IMR-90 (cell line): Measurements from ENCODE around the gene PSMC4. TPM values are rescaled to one million over a fixed set of nuclear protein-coding genes. Genes with fewer than 3 reads are reported as not detected.

ENCODE experiments used
- ATAC-seq: fragments of 200-7000 bp; cut with Tn5 transposase; 2 replicates; pipeline ENCODE4 v1.9.1; 2020; ENCODE audit warnings: low read depth, mild to moderate bottlenecking, moderate library complexity
- BruUV-seq: library from RNA; stranded (reverse); fragments of 400-500 nt; replicated peaks from 2 replicates; lab custom pipeline; 2021; lab: Mats Ljungman, UMichigan
- CTCF ChIA-PET: fragments of 300-600 bp; formaldehyde crosslinking; extraction: SDS; loops from one replicate; lab custom pipeline; 2021; ENCODE audit warnings: antibody characterized with exemption; lab: Yijun Ruan, JAX
- POLR2A ChIA-PET: fragments of 300-600 bp; sonication (Branson Sonifier 250); formaldehyde crosslinking; loops from one replicate; lab custom pipeline; 2022; ENCODE audit warnings: antibody characterized with exemption; ENCODE audit not compliant: unreplicated experiment; lab: Charles Lee
- DNase-seq: peaks from one replicate; pipeline ENCODE4 v3.0.0; 2013
- H2AFZ ChIP-seq: replicated peaks from 2 replicates; pipeline ENCODE3; 2013; ENCODE audit warnings: low read length, mild to moderate bottlenecking; ENCODE audit not compliant: poor library complexity
- H2AK5ac ChIP-seq: 2 replicates; pipeline ENCODE4 v1.6.1; 2013; ENCODE audit warnings: low read depth, low read length, inconsistent platforms
- H2AK9ac ChIP-seq: replicated peaks from 2 replicates; pipeline ENCODE3; 2013; ENCODE audit warnings: mild to moderate bottlenecking, low read depth, low read length, moderate library complexity; ENCODE audit not compliant: poor library complexity
- H2BK120ac ChIP-seq: 2 replicates; pipeline ENCODE4 v1.6.1; 2013; ENCODE audit warnings: low read depth, low read length, inconsistent platforms
- H2BK15ac ChIP-seq: 3 replicates; pipeline ENCODE4 v1.6.1; 2013; ENCODE audit warnings: low read depth, low read length, inconsistent platforms
- H2BK20ac ChIP-seq: 2 replicates; pipeline ENCODE4 v1.6.1; 2013; ENCODE audit warnings: low read depth, mild to moderate bottlenecking, inconsistent platforms, low read length, moderate library complexity
- H2BK5ac ChIP-seq: 2 replicates; pipeline ENCODE4 v1.6.1; 2013; ENCODE audit warnings: mild to moderate bottlenecking, low read depth, low read length, inconsistent platforms; ENCODE audit not compliant: poor library complexity, severe bottlenecking
- H3K14ac ChIP-seq: replicated peaks from 2 replicates; pipeline ENCODE4 v1.6.1; 2013; ENCODE audit warnings: low read depth, low read length, inconsistent platforms
- H3K18ac ChIP-seq: 2 replicates; pipeline ENCODE4 v1.6.1; 2013; ENCODE audit warnings: low read depth, low read length, control low read depth
- H3K23ac ChIP-seq: 2 replicates; pipeline ENCODE4 v1.6.1; 2013; ENCODE audit warnings: low read depth, low read length, inconsistent platforms
- H3K27ac ChIP-seq: 2 replicates; pipeline ENCODE4 v1.5.1; 2013; ENCODE audit warnings: mild to moderate bottlenecking, control low read depth, low read length; ENCODE audit not compliant: insufficient read depth
- H3K27me3 ChIP-seq: 2 replicates; pipeline ENCODE4 v1.6.1; 2013; ENCODE audit warnings: low read length; ENCODE audit not compliant: control insufficient read depth, insufficient read depth
- H3K36me3 ChIP-seq: 2 replicates; pipeline ENCODE4 v1.6.1; 2013; ENCODE audit warnings: low read length, mixed read lengths; ENCODE audit not compliant: control insufficient read depth, insufficient read depth
- H3K4ac ChIP-seq: 2 replicates; pipeline ENCODE4 v1.6.1; 2013; ENCODE audit warnings: low read depth, low read length, inconsistent platforms
- H3K4me1 ChIP-seq: 2 replicates; pipeline ENCODE4 v1.6.1; 2013; ENCODE audit warnings: low read length, mixed read lengths; ENCODE audit not compliant: control insufficient read depth, insufficient read depth
- H3K4me2 ChIP-seq: 2 replicates; pipeline ENCODE4 v1.6.1; 2013; ENCODE audit warnings: low read depth, mild to moderate bottlenecking, control low read depth, low read length, moderate library complexity
- H3K4me3 ChIP-seq: 2 replicates; pipeline ENCODE4 v1.5.1; 2013; ENCODE audit warnings: low read depth, mild to moderate bottlenecking, control low read depth, low read length, moderate library complexity; ENCODE audit not compliant: insufficient read depth
- H3K56ac ChIP-seq: 2 replicates; pipeline ENCODE4 v1.6.1; 2013; ENCODE audit warnings: low read length, inconsistent platforms; ENCODE audit not compliant: insufficient read depth; ENCODE audit errors: extremely low read depth
- H3K79me1 ChIP-seq, 2 experiments: 2 replicates each; pipeline ENCODE4 v1.6.1; 2013; ENCODE audit warnings: low read length in 2 of 2, inconsistent platforms in 1 of 2, low read depth in 1 of 2
- H3K9ac ChIP-seq: 2 replicates; pipeline ENCODE4 v1.6.1; 2013; ENCODE audit warnings: low read depth, low read length, control low read depth
- H3K9me1 ChIP-seq: 2 replicates; pipeline ENCODE4 v1.6.1; 2013; ENCODE audit warnings: low read length, inconsistent platforms; ENCODE audit not compliant: insufficient read depth
- H3K9me3 ChIP-seq: 2 replicates; pipeline ENCODE4 v1.6.1; 2013; ENCODE audit warnings: low read length; ENCODE audit not compliant: control insufficient read depth, insufficient read depth
- H4K20me1 ChIP-seq: 2 replicates; pipeline ENCODE4 v1.6.1; 2013; ENCODE audit warnings: low read length, inconsistent platforms; ENCODE audit not compliant: insufficient read depth
- H4K5ac ChIP-seq: 2 replicates; pipeline ENCODE4 v1.6.1; 2013; ENCODE audit warnings: mild to moderate bottlenecking, low read depth, low read length, control low read depth
- H4K8ac ChIP-seq, 2 experiments: 2 replicates each; pipeline ENCODE4 v1.6.1; 2013; ENCODE audit warnings: low read depth in 2 of 2, low read length in 2 of 2, control low read depth in 1 of 2, inconsistent platforms in 1 of 2
- H4K91ac ChIP-seq: 2 replicates; pipeline ENCODE4 v1.6.1; 2013; ENCODE audit warnings: low read depth, low read length, inconsistent platforms; ENCODE audit not compliant: insufficient read depth
- CEBPB ChIP-seq: IDR thresholded peaks from 2 replicates; pipeline ENCODE4 v1.6.1; 2012; ENCODE audit warnings: low read depth, low read length, improper control_type of control experiment
- CHD1 ChIP-seq: IDR thresholded peaks from 2 replicates; pipeline ENCODE4 v1.6.1; 2012; ENCODE audit warnings: low read depth, low read length, improper control_type of control experiment
- FOS ChIP-seq: fragments of 150-350 bp; IDR thresholded peaks from 2 replicates; pipeline ENCODE4 v1.6.1; 2016; ENCODE audit warnings: low read depth, low read length
- MAFK ChIP-seq: IDR thresholded peaks from 2 replicates; pipeline ENCODE4 v1.6.1; 2012; ENCODE audit warnings: low read depth, low read length, improper control_type of control experiment
- MXI1 ChIP-seq: IDR thresholded peaks from 2 replicates; pipeline ENCODE4 v1.6.1; 2012; ENCODE audit warnings: low read depth, mild to moderate bottlenecking, low read length, moderate library complexity, borderline replicate concordance
- NFE2L2 ChIP-seq: fragments of 150-350 bp; IDR thresholded peaks from 2 replicates; pipeline ENCODE4 v1.6.1; 2016; ENCODE audit warnings: low read depth, mild to moderate bottlenecking, low read length
- RAD21 ChIP-seq: IDR thresholded peaks from 2 replicates; pipeline ENCODE4 v1.6.1; 2012; ENCODE audit warnings: low read length, improper control_type of control experiment
- RCOR1 ChIP-seq: IDR thresholded peaks from 2 replicates; pipeline ENCODE4 v1.6.1; 2012; ENCODE audit warnings: mild to moderate bottlenecking, low read length, improper control_type of control experiment; ENCODE audit not compliant: insufficient replicate concordance
- RFX5 ChIP-seq: IDR thresholded peaks from 2 replicates; pipeline ENCODE4 v1.8.0; 2012; ENCODE audit warnings: low read depth, mild to moderate bottlenecking, low read length, moderate library complexity
- dilution Hi-C: fragments of 300-500 bp; cut with HindIII; formaldehyde crosslinking; loops from one replicate; pipeline ENCODE4 v1.14.3; 2018; ENCODE audit warnings: low sequenced_read_pairs; ENCODE audit not compliant: unreplicated experiment
- in situ Hi-C: fragments of 300-500 bp; cut with MboI; formaldehyde crosslinking; loops from 3 replicates; pipeline ENCODE4 v1.14.3; 2019; ENCODE audit warnings: low sequenced_read_pairs, inconsistent platforms, mixed read lengths
- intact Hi-C: fragments of 100-400 bp; cut with micrococcal nuclease; formaldehyde crosslinking; loops from 2 replicates; pipeline ENCODE4 v1.10.0; 2022
- polyA plus RNA-seq, 3 experiments: library from polyadenylated mRNA; depleted of rRNA; stranded (reverse); fragments of >200 nt; gene quantifications; 2 replicates each; pipeline ENCODE4 v1.2.3, GENCODE V29; 2012; ENCODE audit warnings: low replicate concordance in 1 of 3
- total RNA-seq: library from RNA; depleted of rRNA; stranded (reverse); fragments of >200 nt; gene quantifications from 2 replicates; pipeline ENCODE4 v1.2.3, GENCODE V29; 2012

PSMC4 gene
- total and polyA plus RNA-seq, 2 of the 4 experiments (the other 2 are of a cell fraction), result 148 to 216 TPM

GRCh38 chr19:39994361-39994760 lies 23.4 kb downstream of the PSMC4 start:
- Histone ChIP-seq H3K27ac (no peak overlapping the region), H3K9me1 (no peaks in the 10 kb centered on the region; the same call in 1 of the 2 replicates), H2AK5ac (no peak overlapping the region), H3K23ac (no peak overlapping the region), H3K9ac (no peak overlapping the region), H2BK120ac (no peak overlapping the region), H3K14ac (no peak overlapping the region), H3K4me1 (peaks cover 5% of the 10 kb centered on the region), H3K27me3 (no peaks in the 10 kb centered on the region), H4K8ac (no peak overlapping the region), H3K56ac (no peak overlapping the region), H3K4me2 (no peak overlapping the region), H3K36me3 (no peaks in the 10 kb centered on the region; the same call in 1 of the 2 replicates), H3K79me1 (peaks cover 19 to 41% of the 10 kb centered on the region in 2 experiments), H3K9me3 (no peaks in the 10 kb centered on the region; the same call in 1 of the 2 replicates), H2AK9ac (no peak overlapping the region), H2AFZ (no peak overlapping the region), H3K18ac (no peak overlapping the region), H2BK15ac (no peak overlapping the region), H2BK5ac (no peak overlapping the region), H3K4me3 (no peak overlapping the region), H4K20me1 (no peaks in the 10 kb centered on the region), H4K91ac (no peak overlapping the region), H2BK20ac (no peak overlapping the region), H4K5ac (no peak overlapping the region), H3K4ac (no peak overlapping the region)
- TF ChIP-seq RFX5 (no peak), RCOR1 (no peak), RAD21 (no peak), NFE2L2 (no peak), MAFK (no peak), CEBPB (no peak), CHD1 (no peak), MXI1 (no peak), FOS (no peak)
- intact Hi-C loops (no loop called here), in situ Hi-C loops (no loop called here), dilution Hi-C loops (no loop called here)
- ATAC-seq, result no peak
- BruUV-seq, result no TSS peak
- no peak for DNase-seq
- CTCF ChIA-PET, result no interaction called here
- POLR2A ChIA-PET, result no interaction called here
